Activated CD8-positive, alpha-beta T cell treated with anti-CD3 and anti-CD28 coated beads, Interleukin-2, amount 10 ng/mL, durations not matched to agents 7 days and 5 days (primary cell): ENCODE data around the gene HTR6. TPM values are rescaled to one million over a fixed set of nuclear protein-coding genes. Genes with fewer than 3 reads are reported as not detected.
"Not testable (repeated sequence)": the region's sequence is repeated elsewhere in the genome, so short reads cannot be mapped to it uniquely, and the experiment has no call there.

Source experiments
- ATAC-seq: fragments of 150-1000 bp; cut with Tn5 transposase; one replicate; pipeline ENCODE4 v1.10.0; 2021; ENCODE audit warnings: moderate library complexity
- CTCF ChIA-PET: fragments of 350-600 bp; sonication (Branson Sonifier 250); formaldehyde crosslinking; loops from one replicate; lab custom pipeline; 2021; ENCODE audit warnings: antibody characterized with exemption; lab: Charles Lee
- POLR2A ChIA-PET: fragments of 350-600 bp; sonication (Branson Sonifier 250); formaldehyde crosslinking; loops from one replicate; lab custom pipeline; 2021; ENCODE audit warnings: antibody characterized with exemption; lab: Charles Lee
- DNase-seq: peaks from one replicate; pipeline ENCODE4 v3.0.0-alpha.2; 2020
- H3K27ac Mint-ChIP-seq: one replicate; pipeline ENCODE4 v1.8.0; 2021; ENCODE audit warnings: mild to moderate bottlenecking, mixed read lengths
- H3K27me3 Mint-ChIP-seq: one replicate; pipeline ENCODE4 v1.8.0; 2021; ENCODE audit warnings: low read depth, mixed read lengths
- H3K36me3 Mint-ChIP-seq: one replicate; pipeline ENCODE4 v1.8.0; 2021; ENCODE audit warnings: low read depth, mixed read lengths
- H3K4me1 Mint-ChIP-seq: one replicate; pipeline ENCODE4 v1.8.0; 2021; ENCODE audit warnings: low read depth, mixed read lengths
- H3K4me3 Mint-ChIP-seq: one replicate; pipeline ENCODE4 v1.8.0; 2021; ENCODE audit warnings: mild to moderate bottlenecking, mixed read lengths
- H3K9me3 Mint-ChIP-seq: one replicate; pipeline ENCODE4 v1.8.0; 2022; ENCODE audit warnings: mixed read lengths; ENCODE audit not compliant: insufficient read depth
- total RNA-seq, 2 experiments: library from RNA; stranded (reverse); gene quantifications; one replicate each; pipeline ENCODE4 v1.2.3, GENCODE V29; 2021

Gene HTR6
- total RNA-seq, 2 experiments from 2014 or later, result not detected

DNA sequence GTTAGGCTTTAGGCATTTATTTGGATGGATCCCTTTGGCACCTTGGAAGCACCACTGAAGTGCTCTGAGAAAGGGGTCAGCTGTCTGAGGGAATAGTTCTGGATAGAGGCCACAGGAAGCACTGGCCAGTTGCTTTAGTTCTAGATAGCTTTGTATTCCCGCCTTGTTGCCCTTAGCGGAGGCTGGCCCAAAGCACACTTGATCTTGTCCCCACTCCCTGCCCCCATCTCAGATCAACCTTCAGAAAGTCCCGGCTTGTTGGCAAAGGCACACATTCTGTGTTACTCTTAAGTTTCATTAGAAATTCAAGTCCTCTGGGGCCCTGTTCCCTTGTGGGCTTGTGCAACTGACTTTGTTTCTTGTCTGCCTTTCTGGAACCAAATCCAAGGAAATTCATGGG, 35.8 kb upstream of the HTR6 start:
- POLR2A ChIA-PET, result no interaction called here
- no peak overlapping the region for H3K27ac Mint-ChIP-seq
- no peak for ATAC-seq
- no peak for DNase-seq
- no peak overlapping the region for H3K4me3 Mint-ChIP-seq
- no peaks in the 10 kb centered on the region for H3K9me3 Mint-ChIP-seq
- no peaks in the 10 kb centered on the region for H3K4me1 Mint-ChIP-seq
- H3K36me3 Mint-ChIP-seq, result peaks cover 10% of the 10 kb centered on the region
- H3K27me3 Mint-ChIP-seq, result no peaks in the 10 kb centered on the region
- CTCF ChIA-PET, result interaction anchor here (1.3 kb wide), 1 partner anchor 25 kb away, joined by 3 read pairs; no protein-coding TSS in a partner anchor

DNA sequence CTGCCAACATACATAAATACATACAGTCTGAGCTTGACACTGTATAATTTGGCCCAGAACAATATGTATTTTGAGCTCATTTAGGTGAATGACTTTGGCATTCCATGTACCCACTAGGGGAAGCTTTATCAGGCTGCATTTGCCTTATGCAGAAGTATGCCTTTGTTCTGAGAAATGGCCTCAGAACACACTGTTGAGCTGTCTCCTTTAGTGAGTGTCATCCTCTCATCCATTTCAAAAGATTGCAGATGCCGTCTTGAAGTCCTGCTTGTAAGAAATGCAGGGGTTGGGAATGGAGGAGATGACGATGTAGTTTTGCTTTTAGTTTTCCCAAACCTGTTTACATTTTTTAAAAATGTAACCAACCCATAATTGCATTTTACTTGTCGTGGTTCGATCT, 35.3 kb upstream of the HTR6 start:
- ChIA-PET CTCF (interaction anchor here (0.9 to 1.3 kb wide), 2 partner anchors 22 to 25 kb away, joined by 3 read pairs; no protein-coding TSS in a partner anchor), POLR2A (interaction anchor here (1.1 kb wide), 1 partner anchor 378 kb away, joined by 3 read pairs; the partner anchor contains the start of genes EMC1 and MRTO4)
- H3K4me1 Mint-ChIP-seq, result no peaks in the 10 kb centered on the region

GRCh38 chr1:19630192-19630591, 34.5 kb upstream of the HTR6 start:
- H3K27me3 Mint-ChIP-seq, H3K4me1 Mint-ChIP-seq, H3K9me3 Mint-ChIP-seq, ATAC-seq, H3K27ac Mint-ChIP-seq, DNase-seq, H3K4me3 Mint-ChIP-seq: not testable (repeated sequence)
- ChIA-PET CTCF (interaction anchor here (0.9 to 1.3 kb wide), 3 partner anchors 13 to 32 kb away, joined by 3 read pairs; no protein-coding TSS in a partner anchor), POLR2A (interaction anchor here (1.0 to 1.1 kb wide), 2 partner anchors 11 to 379 kb away, joined by 3 to 4 read pairs; partner anchors contain the start of genes EMC1 and MRTO4)
- peaks cover 10% of the 10 kb centered on the region for H3K36me3 Mint-ChIP-seq

More for the DNA sequence above, 35.3 kb upstream of the HTR6 start:
- DNase-seq, result no peak
- Mint-ChIP-seq H3K9me3 (no peaks in the 10 kb centered on the region), H3K27me3 (no peaks in the 10 kb centered on the region), H3K4me3 (no peak overlapping the region), H3K27ac (no peak overlapping the region), H3K36me3 (peaks cover 10% of the 10 kb centered on the region)
- no peak for ATAC-seq

DNA sequence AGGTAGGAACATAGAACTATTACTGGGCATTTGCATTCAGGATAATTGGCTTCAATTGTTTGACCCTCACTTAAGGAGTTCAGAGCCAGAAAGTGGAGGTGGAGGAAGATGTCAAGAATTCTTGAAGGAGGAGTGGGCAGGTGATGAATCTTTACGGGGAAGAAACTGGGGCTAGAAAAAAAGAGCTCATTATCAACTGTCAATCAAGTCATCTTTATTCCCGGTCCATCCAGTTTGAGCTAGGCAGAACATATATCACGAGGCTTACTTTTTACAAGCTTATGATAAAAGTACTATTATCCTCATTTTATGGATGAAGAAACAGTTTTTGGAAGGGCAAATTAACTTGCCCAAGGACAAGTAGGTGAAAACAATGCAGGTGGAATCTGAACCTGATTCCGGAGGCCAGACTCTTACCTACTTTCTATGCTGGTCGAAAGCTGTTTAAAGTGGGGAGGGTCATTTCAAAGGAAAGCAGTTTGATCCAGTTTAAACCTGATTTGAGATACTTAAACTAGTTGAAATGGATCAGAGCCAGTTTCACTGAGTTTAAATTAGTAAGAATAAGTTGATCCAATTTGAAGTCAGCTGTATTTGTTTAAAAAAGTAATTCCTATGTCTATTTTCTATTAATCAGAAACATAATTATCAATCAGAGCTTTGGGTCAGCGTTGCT, 33.8 kb upstream of the HTR6 start:
- ATAC-seq (no peak), DNase-seq (no peak)
- CTCF ChIA-PET, result interaction anchor here (0.5 to 1.3 kb wide), 4 partner anchors 12 to 238 kb away, joined by 3 to 4 read pairs (median 3); no protein-coding TSS in a partner anchor
- Mint-ChIP-seq H3K9me3 (no peaks in the 10 kb centered on the region), H3K4me1 (no peaks in the 10 kb centered on the region), H3K36me3 (peaks cover 10% of the 10 kb centered on the region), H3K4me3 (no peak overlapping the region), H3K27me3 (no peaks in the 10 kb centered on the region), H3K27ac (no peak overlapping the region)
- POLR2A ChIA-PET, result interaction anchor here (1.0 to 1.1 kb wide), 2 partner anchors 10 to 34 kb away, joined by 4 read pairs; a partner anchor contains a TSS

- ATAC-seq (no peak), DNase-seq (no peak)
- Mint-ChIP-seq H3K4me3 (no peak overlapping the region), H3K27ac (no peak overlapping the region), H3K27me3 (no peaks in the 10 kb centered on the region), H3K4me1 (no peaks in the 10 kb centered on the region), H3K9me3 (no peaks in the 10 kb centered on the region), H3K36me3 (peaks cover 8% of the 10 kb centered on the region)
- ChIA-PET CTCF (no interaction called here), POLR2A (interaction anchor here (0.7 kb wide), 1 partner anchor 37 kb away, joined by 3 read pairs; no protein-coding TSS in a partner anchor)
These were observed 32.5 kb upstream of the HTR6 start for GRCh38 chr1:19632211-19632610.

GRCh38 chr1:19633106-19633505, 31.6 kb upstream of the HTR6 start:
- no peaks in the 10 kb centered on the region for H3K4me1 Mint-ChIP-seq
- no peak overlapping the region for H3K4me3 Mint-ChIP-seq
- ATAC-seq, result no peak
- DNase-seq, result no peak
- ChIA-PET CTCF (no interaction called here), POLR2A (no interaction called here)
- no peak overlapping the region for H3K27ac Mint-ChIP-seq
- H3K27me3 Mint-ChIP-seq, result no peaks in the 10 kb centered on the region
- H3K9me3 Mint-ChIP-seq, result no peaks in the 10 kb centered on the region
- H3K36me3 Mint-ChIP-seq, result peaks cover 2% of the 10 kb centered on the region

DNA sequence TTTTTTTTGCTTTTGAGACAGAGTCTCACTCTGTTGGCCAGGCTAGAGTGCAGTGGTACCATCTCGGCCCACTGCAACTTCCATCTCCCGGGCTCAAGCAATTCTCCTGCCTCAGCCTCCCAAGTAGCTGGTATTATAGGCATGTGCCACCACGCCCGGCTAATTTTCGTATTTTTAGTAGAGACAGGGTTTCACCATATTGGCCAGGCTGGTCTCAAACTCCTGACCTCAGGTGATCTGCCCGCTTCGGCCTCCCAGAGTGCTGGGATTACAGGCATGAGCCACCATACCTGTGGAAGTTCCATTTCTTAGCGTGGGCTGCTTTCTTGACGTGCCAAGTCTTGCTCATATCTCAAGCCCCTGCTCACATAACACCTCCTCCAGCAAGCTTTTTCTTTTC, 29.6 kb upstream of the HTR6 start:
- H3K4me1 Mint-ChIP-seq, CTCF ChIA-PET, H3K4me3 Mint-ChIP-seq, DNase-seq, H3K9me3 Mint-ChIP-seq, H3K27me3 Mint-ChIP-seq, H3K36me3 Mint-ChIP-seq, ATAC-seq, H3K27ac Mint-ChIP-seq, POLR2A ChIA-PET: not testable (repeated sequence)

DNA sequence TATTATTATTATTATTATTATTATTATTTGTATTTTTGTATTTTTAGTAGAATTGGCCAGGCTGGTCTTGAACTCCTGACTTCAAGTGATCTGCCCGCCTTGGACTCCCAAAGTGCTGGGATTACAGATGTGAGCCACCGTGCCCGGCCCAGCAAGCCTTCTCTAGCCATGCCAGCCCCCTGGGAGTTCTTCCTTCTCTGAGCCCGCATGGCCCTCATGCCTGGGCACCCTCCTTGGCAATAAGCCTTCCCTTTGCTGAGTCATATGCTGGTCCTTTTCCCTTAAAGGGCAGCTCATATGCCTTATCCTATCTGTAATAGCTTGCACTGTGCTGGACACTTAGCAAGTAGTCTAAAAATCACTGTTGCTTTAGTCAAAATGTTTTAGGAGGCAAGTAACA, 29.0 kb upstream of the HTR6 start:
- POLR2A ChIA-PET, result no interaction called here
- Mint-ChIP-seq H3K4me3 (no peak overlapping the region), H3K4me1 (no peaks in the 10 kb centered on the region), H3K9me3 (no peaks in the 10 kb centered on the region), H3K36me3 (no peaks in the 10 kb centered on the region), H3K27me3 (no peaks in the 10 kb centered on the region), H3K27ac (no peak overlapping the region)
- DNase-seq (no peak), ATAC-seq (no peak)
- CTCF ChIA-PET, result no interaction called here

GRCh38 chr1:19636065-19636464, 28.6 kb upstream of the HTR6 start:
- no peak overlapping the region for H3K27ac Mint-ChIP-seq

DNA sequence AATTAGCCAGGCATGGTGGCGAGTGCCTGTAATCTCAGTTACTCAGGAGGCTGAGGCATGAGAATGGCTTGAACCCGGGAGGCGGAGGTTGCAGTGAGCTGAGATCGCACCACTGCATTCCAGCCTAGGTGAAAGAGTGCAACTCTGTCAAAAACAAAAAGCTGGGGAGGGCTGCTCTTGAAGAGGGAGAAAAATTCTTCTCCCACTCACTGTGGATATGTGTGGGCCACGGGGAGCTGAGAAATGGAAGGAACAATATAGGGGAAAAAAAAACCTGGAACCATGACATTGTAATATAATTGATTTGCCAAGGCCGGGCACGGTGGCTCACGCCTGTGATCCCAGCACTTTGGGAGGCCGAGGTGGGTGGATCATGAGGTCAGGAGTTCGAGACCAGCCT, 27.9 kb upstream of the HTR6 start:
- ATAC-seq, result not testable (repeated sequence)

More at GRCh38 chr1:19636065-19636464, 28.6 kb upstream of the HTR6 start:
- Mint-ChIP-seq H3K4me3 (no peak overlapping the region), H3K36me3 (no peaks in the 10 kb centered on the region), H3K4me1 (no peaks in the 10 kb centered on the region), H3K9me3 (no peaks in the 10 kb centered on the region), H3K27me3 (no peaks in the 10 kb centered on the region)
- ATAC-seq, result no peak
- POLR2A ChIA-PET, result no interaction called here
- no peak for DNase-seq
- CTCF ChIA-PET, result no interaction called here

GRCh38 chr1:19637606-19638005, 27.1 kb upstream of the HTR6 start:
- no peak for ATAC-seq
- H3K4me3 Mint-ChIP-seq, result no peak overlapping the region
- ChIA-PET CTCF (interaction anchor here (2.8 kb wide), 1 partner anchor 21 kb away, joined by 6 read pairs; no protein-coding TSS in a partner anchor), POLR2A (interaction anchor here (0.6 kb wide), 1 partner anchor 149 kb away, joined by 3 read pairs; no protein-coding TSS in a partner anchor)
- H3K27me3 Mint-ChIP-seq, result peaks cover 4% of the 10 kb centered on the region
- no peaks in the 10 kb centered on the region for H3K9me3 Mint-ChIP-seq
- H3K36me3 Mint-ChIP-seq, result no peaks in the 10 kb centered on the region
- DNase-seq, result no peak
- H3K27ac Mint-ChIP-seq, result no peak overlapping the region
- H3K4me1 Mint-ChIP-seq, result peaks cover under 1% of the 10 kb centered on the region

More for the DNA sequence above, 27.9 kb upstream of the HTR6 start:
- H3K27ac Mint-ChIP-seq, POLR2A ChIA-PET, H3K4me1 Mint-ChIP-seq, H3K4me3 Mint-ChIP-seq, CTCF ChIA-PET, DNase-seq, H3K27me3 Mint-ChIP-seq, H3K36me3 Mint-ChIP-seq, H3K9me3 Mint-ChIP-seq: not testable (repeated sequence)

DNA sequence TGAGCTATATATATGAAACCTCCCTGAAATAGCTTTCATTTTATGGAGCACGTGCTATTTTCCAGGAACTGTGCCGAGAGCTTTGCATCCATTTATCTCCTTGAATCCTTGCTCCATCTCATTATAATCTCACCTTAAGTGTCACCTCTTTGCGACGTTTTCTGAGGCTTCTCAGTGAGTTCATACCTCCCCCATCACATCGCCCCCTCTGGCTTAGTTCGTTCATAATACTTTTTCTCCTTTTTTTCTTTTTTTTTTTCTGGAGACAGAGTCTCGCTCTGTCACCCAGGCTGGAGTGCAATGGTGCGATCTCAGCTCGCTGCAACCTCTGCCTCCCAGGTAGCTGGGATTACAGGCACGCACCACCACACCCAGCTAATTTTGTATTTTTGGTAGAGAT, 25.4 kb upstream of the HTR6 start:
- Mint-ChIP-seq H3K4me1 (peaks cover 12% of the 10 kb centered on the region), H3K27me3 (peaks cover 14% of the 10 kb centered on the region)
- H3K4me3 Mint-ChIP-seq, H3K36me3 Mint-ChIP-seq, POLR2A ChIA-PET, DNase-seq, H3K27ac Mint-ChIP-seq, H3K9me3 Mint-ChIP-seq, ATAC-seq: not testable (repeated sequence)
- CTCF ChIA-PET, result interaction anchor here (0.9 to 2.8 kb wide), 3 partner anchors 21 to 34 kb away, joined by 3 to 6 read pairs (median 5); no protein-coding TSS in a partner anchor
